ENCODE measurements around the gene FAM161B. TPM values are rescaled to one million over a fixed set of nuclear protein-coding genes. Genes with fewer than 3 reads are reported as not detected.

FAM161B gene
- total and polyA plus RNA-seq, 2 experiments from 2014 or later: 2.0 to 2.3 TPM

- no peak overlapping the region for H3K4me3 ChIP-seq
- H3K9me3 ChIP-seq (ENCODE audit: low read depth): no peaks in the 10 kb centered on the region
- TF ChIP-seq EZH2phosphoT487 (IDR thresholded peaks at IDR 0.05; ENCODE audit: low read depth, severe bottlenecking, unreplicated experiment) (no peak), EZH2 (IDR thresholded peaks at IDR 0.05; ENCODE audit: borderline replicate concordance) (no peak), CTCF (IDR thresholded peaks at IDR 0.05; ENCODE audit: poor library complexity) (no peak)
- WGBS (ENCODE audit: low lambda C conversion rate, missing lambda C conversion rate): 100% methylated on average over 1 of the region's 1 CpG
- no peak overlapping the region for H3K27ac ChIP-seq
- H3K4me1 ChIP-seq (ENCODE audit: insufficient read depth): no peaks in the 10 kb centered on the region
- H3K79me2 ChIP-seq: peaks cover 15% of the 10 kb centered on the region
- peaks cover 8% of the 10 kb centered on the region for H3K36me3 ChIP-seq (replicated peaks; ENCODE audit: insufficient read depth, low read depth)
- no peak for DNase-seq (ENCODE audit: low spot score)
- H3K27me3 ChIP-seq: no peaks in the 10 kb centered on the region
- H3K4me2 ChIP-seq: no peak overlapping the region
- no peak overlapping the region for H2AFZ ChIP-seq
- no peaks in the 10 kb centered on the region for H3K9me2 ChIP-seq (replicated peaks; ENCODE audit: insufficient read depth)
- no peaks in the 10 kb centered on the region for H4K20me1 ChIP-seq (ENCODE audit: insufficient read depth, poor library complexity, severe bottlenecking)
Measured at GRCh38 chr14:73909681-73910080, 40.2 kb downstream of the FAM161B start.

GRCh38 chr14:73903028-73903427 lies 46.9 kb downstream of the FAM161B start:
- WGBS (ENCODE audit: low lambda C conversion rate, missing lambda C conversion rate): 92% methylated on average over 3 of the region's 3 CpGs
- peaks cover 10% of the 10 kb centered on the region for H3K36me3 ChIP-seq (replicated peaks; ENCODE audit: insufficient read depth, low read depth)

GRCh38 chr14:73896521-73896920 lies 53.4 kb downstream of the FAM161B start:
- Histone ChIP-seq H3K4me3 (no peak overlapping the region), H4K20me1 (ENCODE audit: insufficient read depth, poor library complexity, severe bottlenecking) (peaks cover 7% of the 10 kb centered on the region), H3K79me2 (peaks cover 36% of the 10 kb centered on the region), H3K4me1 (ENCODE audit: insufficient read depth) (no peaks in the 10 kb centered on the region), H3K9me3 (ENCODE audit: low read depth) (no peaks in the 10 kb centered on the region), H3K27me3 (no peaks in the 10 kb centered on the region), H3K4me2 (no peak overlapping the region), H3K27ac (no peak overlapping the region), H3K36me3 (replicated peaks; ENCODE audit: insufficient read depth, low read depth) (no peaks in the 10 kb centered on the region), H3K9me2 (replicated peaks; ENCODE audit: insufficient read depth) (no peaks in the 10 kb centered on the region), H2AFZ (no peak overlapping the region)
- DNase-seq (ENCODE audit: low spot score): no peak
- TF ChIP-seq EZH2 (IDR thresholded peaks at IDR 0.05; ENCODE audit: borderline replicate concordance): no peak
- no peak for TF ChIP-seq CTCF (IDR thresholded peaks at IDR 0.05; ENCODE audit: poor library complexity)
- no peak for TF ChIP-seq EZH2phosphoT487 (IDR thresholded peaks at IDR 0.05; ENCODE audit: low read depth, severe bottlenecking, unreplicated experiment)
- 89% methylated on average over 1 of the region's 1 CpG for WGBS (ENCODE audit: low lambda C conversion rate, missing lambda C conversion rate)

More at GRCh38 chr14:73903028-73903427, 46.9 kb downstream of the FAM161B start:
- Histone ChIP-seq H3K27ac (no peak overlapping the region), H3K4me2 (no peak overlapping the region), H3K9me3 (ENCODE audit: low read depth) (no peaks in the 10 kb centered on the region), H4K20me1 (ENCODE audit: insufficient read depth, poor library complexity, severe bottlenecking) (no peaks in the 10 kb centered on the region), H3K9me2 (replicated peaks; ENCODE audit: insufficient read depth) (no peaks in the 10 kb centered on the region), H3K4me3 (no peak overlapping the region), H2AFZ (no peak overlapping the region), H3K27me3 (no peaks in the 10 kb centered on the region), H3K4me1 (ENCODE audit: insufficient read depth) (no peaks in the 10 kb centered on the region), H3K79me2 (peaks cover 11% of the 10 kb centered on the region)
- TF ChIP-seq CTCF (IDR thresholded peaks at IDR 0.05; ENCODE audit: poor library complexity) (no peak), EZH2 (IDR thresholded peaks at IDR 0.05; ENCODE audit: borderline replicate concordance) (no peak), EZH2phosphoT487 (IDR thresholded peaks at IDR 0.05; ENCODE audit: low read depth, severe bottlenecking, unreplicated experiment) (no peak)
- DNase-seq (ENCODE audit: low spot score): no peak

GRCh38 chr14:73895939-73896338 lies 54.0 kb downstream of the FAM161B start:
- H3K27ac ChIP-seq: no peak overlapping the region
- H3K79me2 ChIP-seq: peaks cover 41% of the 10 kb centered on the region
- H4K20me1 ChIP-seq (ENCODE audit: insufficient read depth, poor library complexity, severe bottlenecking): peaks cover 12% of the 10 kb centered on the region

More at GRCh38 chr14:73895939-73896338, 54.0 kb downstream of the FAM161B start:
- H3K27me3 ChIP-seq: no peaks in the 10 kb centered on the region
- no peak for DNase-seq (ENCODE audit: low spot score)
- no peak for TF ChIP-seq CTCF (IDR thresholded peaks at IDR 0.05; ENCODE audit: poor library complexity)
- no peak for TF ChIP-seq EZH2 (IDR thresholded peaks at IDR 0.05; ENCODE audit: borderline replicate concordance)
- no peak for TF ChIP-seq EZH2phosphoT487 (IDR thresholded peaks at IDR 0.05; ENCODE audit: low read depth, severe bottlenecking, unreplicated experiment)
- no peak overlapping the region for H2AFZ ChIP-seq
- no peaks in the 10 kb centered on the region for H3K9me3 ChIP-seq (ENCODE audit: low read depth)
- H3K4me1 ChIP-seq (ENCODE audit: insufficient read depth): no peaks in the 10 kb centered on the region
- no peaks in the 10 kb centered on the region for H3K36me3 ChIP-seq (replicated peaks; ENCODE audit: insufficient read depth, low read depth)
- 93% methylated on average over 1 of the region's 1 CpG for WGBS (ENCODE audit: low lambda C conversion rate, missing lambda C conversion rate)
- no peaks in the 10 kb centered on the region for H3K9me2 ChIP-seq (replicated peaks; ENCODE audit: insufficient read depth)
- no peak overlapping the region for H3K4me2 ChIP-seq
- no peak overlapping the region for H3K4me3 ChIP-seq

Measured in hepatocyte (in vitro differentiated cells).